NCI-H345 treated with DMSO at 0.1 percent for 48 hours (cell line): ENCODE measurements around the gene ASB13.

Experiments used
- DNase-seq: peaks from one replicate; lab custom pipeline; 2025; ENCODE audit not compliant: unreplicated experiment; lab: John Stamatoyannopoulos, UW

The ASB13 gene

DNA sequence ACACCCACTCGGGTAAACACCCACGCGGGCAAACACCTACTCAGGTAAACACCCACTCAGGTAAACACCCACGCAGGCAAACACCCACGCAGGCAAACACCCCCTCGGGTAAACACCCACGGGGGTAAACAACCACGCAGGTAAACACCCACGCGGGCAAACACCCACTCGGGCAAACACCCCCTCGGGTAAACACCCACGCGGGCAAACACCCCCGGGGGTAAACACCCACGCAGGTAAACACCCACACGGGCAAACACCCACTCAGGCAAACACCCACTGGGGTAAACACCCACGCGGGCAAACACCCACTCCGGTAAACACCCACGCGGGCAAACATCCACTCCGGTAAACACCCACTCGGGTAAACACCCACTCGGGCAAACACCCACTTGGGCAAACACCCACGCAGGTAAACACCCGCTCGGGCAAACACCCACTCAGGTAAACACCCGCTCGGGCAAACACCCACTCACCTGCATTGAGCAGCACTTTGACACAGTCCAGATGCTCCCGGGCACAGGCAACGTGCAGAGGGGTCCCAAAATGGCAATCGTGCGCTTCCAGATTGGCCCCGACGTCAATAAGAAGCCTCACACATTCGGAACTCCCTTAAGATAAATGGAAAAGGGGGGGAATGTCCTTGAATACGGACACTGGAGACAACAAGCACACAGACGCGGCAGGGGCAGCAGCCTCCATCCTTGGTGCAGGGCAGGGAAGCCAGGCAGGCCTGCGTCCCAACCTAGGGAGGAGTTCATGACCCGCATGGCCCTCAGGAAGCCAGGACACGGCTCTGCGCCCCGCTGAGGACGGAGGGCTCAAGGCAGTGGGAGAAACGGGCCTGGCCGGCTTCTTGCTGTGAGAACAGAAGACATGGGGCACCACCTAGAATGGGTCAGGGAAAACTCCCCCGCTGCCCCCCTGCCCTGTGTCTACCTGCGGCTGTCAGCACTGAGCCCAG is 17.6 kb downstream of the ASB13 start:
- no peak for DNase-seq

DNA sequence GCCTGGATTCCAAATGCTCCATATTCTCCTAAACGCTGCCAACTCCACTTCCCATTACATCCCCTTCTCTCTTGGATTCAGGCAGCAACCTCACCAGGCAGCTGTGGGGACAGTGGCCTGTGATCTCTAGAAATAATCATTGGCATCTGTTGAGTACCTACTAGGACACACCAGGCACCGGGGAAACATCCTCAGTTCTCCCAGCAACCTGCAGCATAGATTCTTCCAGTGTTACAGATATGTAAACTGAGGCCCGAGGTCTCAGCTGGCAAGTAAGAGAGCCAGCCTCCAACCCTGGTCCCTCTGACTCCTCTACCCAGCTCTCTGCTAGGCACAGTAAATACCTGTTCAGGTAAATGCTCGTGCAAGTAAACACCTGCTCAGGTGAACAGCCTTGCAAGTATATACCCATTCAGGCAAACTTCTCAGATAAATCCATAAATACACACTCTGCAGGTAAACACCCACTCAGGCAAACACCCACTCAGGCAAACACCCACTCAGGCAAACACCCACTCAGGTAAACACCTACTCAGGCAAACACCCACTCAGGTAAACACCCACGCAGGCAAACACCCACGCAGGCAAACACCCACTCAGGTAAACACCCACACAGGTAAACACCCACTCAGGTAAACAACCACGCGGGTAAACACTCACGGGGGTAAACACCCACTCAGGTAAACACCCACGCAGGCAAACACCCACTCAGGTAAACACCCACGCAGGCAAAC is 18.7 kb downstream of the ASB13 start:
- no peak for DNase-seq

DNA sequence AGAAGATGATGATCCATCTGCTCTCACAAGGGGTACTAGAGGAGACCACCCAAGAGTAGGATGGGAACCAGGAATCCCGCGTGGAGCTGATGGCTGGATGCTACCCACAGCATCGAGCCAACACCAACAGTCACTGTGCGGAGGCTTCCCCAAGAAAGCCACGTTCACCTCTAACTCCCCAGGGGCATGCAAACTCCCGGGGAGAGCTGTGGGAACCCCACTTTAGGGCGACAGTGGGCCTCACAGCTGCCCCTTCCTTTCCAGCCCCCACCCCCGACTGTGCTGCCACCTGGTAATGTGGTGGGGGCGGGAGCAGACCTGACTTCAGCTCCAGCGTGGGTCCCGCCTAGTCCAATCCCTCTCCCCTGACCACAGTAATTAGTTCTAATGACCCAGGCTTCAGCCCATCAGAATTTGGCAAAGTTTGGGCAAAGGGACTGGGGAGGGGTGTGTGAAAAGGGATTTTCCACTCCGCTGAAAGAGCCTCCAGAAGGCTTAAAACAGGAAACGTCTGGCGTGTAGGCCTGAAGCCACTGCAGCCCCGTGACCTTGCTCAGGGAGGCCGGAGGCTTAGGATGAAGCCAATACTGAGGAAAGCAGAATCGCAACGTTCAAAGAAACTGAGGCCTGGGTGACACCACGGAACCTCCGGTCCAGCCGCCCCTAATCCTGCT is 20.3 kb downstream of the ASB13 start:
- DNase-seq: no peak

DNA sequence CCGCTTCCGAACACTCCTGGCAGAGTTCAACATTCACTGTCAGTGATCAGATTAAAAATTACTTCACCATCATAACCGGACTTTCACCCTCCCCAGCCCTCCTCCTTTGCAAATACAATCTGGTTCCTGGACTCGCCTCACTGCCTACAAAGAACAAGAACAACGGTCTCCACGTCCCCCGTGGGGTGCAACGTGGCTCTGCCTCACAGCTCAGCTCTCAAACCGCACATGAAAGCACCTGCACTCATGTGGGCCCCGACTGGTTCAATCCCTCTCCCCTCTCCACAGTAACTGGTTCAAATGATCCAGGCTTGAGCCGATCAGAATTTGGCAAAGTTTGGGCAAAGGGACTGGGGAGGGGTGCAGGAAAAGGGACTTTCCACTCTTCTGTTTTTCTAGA is 21.0 kb downstream of the ASB13 start:
- DNase-seq: no peak

DNA sequence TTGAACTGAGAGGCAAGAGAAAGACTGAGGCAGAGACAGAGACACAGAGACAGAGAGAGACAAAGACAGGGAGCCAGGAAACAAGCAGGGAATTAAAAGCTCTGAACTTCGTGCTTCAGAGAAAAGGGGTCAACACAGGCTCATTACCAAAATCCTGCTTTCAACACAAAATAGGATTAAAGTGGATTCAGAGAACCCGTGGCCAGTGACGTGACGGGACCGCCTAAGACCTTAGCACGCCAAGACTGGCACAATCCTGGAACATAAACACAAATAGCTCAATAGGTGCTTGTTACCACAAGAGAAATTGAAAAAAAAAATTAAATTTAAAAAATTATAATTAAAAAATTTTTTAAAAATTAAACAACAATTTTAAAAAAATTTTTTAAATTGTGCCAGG is 21.5 kb downstream of the ASB13 start:
- DNase-seq: no peak

DNA sequence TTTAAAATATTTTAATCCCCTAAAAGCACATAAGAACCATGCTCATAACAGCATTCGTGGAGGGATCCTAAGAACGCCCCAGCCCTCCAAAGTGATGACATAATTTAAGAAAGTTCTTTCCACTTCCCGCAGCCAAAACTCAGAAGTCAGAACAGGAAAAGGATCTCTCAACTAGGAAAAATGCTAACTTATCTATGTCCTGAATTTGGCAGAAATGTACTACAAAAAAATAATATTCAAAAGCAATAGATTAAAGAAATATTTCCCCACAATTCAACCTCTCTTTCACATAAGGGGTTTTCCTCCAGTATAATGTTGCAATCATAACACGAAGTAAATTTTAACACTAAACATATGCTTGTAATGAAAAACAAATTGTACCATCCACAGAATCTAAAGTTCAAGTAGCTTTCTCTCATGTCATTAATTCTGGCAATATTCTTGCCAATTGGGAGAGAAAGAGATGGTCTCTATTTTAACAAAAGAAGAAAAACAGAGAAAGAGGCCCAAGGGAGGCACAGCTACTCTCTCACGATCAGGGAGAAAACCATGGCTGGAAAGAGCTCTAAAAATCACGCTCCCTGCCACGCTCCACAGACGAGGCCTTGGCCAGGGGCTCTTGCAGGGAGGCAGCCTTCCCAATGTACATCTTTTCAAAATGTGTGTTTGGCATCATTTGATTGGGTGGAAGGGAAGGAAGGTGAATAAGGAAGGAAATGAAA is 22.9 kb downstream of the ASB13 start:
- no peak for DNase-seq

DNA sequence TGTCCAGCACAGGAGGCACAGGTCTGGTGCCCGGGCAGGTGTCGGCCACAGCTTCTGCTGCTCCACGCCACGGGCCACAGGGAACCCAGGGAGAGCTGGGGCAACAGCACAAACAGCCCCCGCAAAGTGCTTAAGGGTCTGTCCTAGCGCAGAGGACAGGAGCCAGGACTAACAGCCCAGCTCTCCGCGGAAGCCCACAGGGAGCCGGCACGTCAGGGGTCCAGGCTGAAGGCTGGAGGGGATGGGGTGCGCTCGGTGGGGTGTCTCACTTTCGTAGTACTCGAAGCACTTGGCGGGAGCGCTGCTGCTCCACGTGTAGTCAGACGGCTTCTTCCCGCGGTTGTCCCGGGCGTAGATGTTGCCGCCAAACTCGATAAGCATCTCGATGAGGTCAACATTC is 24.9 kb downstream of the ASB13 start:
- no peak for DNase-seq

DNA sequence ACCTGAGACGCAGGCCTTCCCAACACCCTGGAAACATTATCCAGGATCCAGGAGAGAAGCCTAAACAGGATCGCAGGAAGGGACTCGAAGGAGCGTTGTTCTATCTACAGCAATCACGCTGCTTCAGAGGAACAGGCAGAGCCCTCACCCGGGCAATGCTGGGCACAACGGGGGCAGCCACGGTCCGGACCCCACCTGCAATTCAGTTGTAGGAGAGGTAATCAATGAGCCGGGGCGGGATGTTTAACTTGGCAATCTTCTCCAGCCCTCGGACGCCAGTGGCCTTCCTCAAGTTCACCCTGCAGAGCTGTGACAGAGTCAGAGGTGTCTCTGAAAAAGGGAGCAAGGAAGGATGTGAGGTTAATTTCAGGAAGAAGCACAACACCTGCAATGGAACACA is 25.9 kb downstream of the ASB13 start:
- no peak for DNase-seq

DNA sequence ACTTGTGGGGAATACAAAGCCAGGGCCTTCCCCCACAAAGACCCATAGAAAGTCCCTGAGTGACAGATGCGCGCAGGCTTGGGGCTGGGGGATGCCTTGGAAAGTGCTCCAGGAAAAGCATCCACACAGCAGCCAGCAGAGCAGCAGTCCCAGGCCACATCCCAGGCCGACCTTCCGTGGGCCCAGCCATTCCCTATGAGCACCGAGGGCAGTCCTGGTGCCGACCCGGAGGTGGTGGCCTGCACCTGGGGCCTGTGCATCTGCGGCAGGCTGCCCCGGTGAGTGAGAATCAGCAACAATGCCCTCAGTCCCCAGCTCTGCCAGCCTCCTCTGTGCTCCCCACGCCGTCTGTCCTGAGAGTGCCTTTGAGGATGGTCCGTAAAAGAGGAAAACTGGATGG is 26.4 kb downstream of the ASB13 start:
- DNase-seq: no peak

DNA sequence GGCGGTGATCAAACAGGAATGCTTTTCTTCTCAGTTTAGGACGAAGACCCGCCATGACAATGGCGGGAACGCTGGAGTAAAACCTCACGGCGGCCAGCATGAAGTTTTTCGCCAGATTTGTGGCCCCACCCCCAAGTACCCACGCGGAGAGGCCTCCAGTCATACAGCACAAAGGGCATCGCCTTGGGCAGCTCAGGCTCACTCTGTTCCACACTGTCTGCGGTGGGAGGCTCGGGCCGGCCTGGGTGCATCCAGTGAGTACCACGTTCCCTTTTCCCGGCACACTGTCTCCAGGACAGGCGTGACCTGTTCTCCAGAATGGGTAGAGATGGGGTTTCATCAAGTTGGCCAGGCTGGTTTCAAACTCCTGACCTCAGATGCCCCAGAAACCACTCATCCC is 27.3 kb downstream of the ASB13 start:
- DNase-seq: no peak

DNA sequence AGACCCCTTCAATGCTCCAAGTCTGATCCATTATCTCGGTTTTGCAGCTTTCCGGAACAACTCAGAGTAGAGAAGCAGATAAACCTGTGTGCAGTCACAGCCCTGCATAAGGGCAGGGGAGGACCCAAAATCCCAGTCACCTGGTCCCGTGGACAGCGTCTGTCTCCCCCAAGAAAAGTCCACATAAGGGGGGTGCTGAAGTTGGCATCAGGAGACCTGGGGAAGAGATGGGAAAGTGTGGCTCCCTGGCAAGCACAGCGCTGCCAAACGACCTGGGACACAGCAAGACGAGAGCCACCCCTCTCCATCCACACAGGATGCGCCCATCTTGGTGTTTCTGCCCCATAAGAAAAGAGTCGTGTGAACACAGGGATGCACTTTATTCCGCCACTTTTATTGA is 27.9 kb downstream of the ASB13 start:
- no peak for DNase-seq

DNA sequence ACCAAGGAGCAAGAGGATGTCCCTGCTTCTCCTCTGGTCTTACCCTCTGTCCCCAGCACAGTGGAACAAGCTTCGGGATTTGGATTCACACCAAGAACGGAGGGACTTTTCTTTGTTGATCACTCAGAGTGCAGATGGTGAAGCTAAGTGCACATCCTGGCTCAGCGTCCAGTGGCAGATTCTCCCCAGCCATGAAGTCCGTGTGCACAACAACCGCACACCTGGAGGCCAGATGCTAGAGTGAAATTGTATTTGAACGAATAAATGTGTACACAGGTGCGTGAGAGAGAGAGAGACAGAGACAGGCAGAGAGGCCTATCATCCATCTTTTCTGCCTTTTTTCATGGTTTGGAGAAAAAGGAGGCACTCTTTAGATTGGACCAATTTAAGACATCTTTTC is 31.5 kb downstream of the ASB13 start:
- DNase-seq: no peak

DNA sequence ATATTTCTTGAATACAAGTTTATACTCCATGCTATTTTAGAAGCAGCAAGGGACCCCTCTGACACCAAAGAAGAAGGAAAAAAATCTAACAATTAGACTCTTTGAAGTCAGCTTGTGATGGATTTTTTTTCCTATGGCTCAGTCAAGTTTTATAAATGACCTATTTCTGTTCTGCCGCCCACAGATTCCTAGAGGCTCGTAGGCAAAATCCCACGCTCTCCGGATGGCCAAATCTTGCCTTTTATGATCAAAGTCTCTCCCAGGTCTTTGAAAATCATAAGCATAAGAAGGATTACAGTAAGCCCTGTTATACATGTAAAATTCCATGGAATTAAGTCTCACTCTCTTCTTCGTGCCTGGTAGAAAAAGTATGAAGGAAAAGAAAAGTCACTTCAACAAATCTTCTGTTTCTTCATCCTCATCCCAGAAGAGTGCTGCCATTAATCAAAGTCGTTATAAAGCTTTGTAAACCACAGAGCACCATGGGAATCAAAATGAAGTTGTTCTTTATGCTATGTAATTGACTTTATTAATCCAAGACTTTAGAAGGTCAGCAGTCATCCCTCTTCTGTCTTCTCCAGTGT is 33.1 kb downstream of the ASB13 start:
- no peak for DNase-seq

DNA sequence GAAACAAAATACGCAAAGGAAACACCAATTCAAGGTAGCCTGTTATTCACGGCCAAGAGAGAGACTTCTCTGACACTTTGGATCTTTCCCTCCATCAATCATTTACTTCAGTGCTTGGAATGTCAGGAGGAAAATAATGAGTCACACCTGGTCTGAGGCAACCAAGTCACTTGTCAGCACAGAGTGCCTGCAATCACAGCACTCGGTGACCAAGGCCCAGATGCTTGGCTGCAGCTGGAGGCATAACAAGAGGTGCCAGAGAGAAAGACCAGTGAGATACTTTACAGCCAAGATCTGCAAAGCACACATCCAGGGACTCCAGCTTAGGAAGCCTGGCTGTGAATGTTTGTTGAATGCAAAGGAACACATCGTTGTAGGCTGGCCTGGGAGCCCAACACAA is 33.9 kb downstream of the ASB13 start:
- DNase-seq: no peak

DNA sequence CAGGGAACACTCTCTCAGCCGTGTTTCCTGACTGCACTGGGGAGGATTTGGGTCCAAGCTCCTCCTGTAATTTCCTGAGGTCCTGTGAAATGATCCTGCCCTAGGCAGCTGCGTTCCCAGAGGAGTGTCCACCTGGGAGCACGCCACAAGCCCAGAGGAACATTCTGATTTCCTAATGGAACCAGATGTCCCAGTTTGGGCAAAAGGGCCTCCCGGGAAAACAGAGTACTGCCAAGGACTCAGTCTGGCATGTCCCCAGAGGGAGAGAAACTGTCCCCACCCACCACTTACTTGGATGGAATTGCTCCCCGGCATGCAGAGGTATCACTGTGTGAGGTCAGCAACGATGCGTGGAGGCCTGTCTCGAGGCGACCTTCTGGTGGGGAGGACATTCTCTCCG is 34.5 kb downstream of the ASB13 start:
- DNase-seq: no peak

DNA sequence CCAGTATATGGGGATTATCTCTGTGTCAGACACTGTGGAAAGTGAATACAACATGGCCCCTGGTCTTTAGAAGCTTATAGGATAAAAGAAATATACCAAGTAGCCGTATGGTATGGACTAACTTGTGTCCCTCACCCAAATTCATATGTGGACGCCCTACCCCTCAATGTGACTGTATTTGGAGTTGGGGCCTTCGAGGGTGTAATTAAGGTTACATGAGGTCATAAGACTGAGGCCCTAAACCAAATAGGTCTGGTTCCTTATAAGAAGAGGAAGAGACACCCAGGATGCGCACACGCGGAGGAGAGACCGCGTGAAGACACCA is 36.3 kb downstream of the ASB13 start:
- no peak for DNase-seq

DNA sequence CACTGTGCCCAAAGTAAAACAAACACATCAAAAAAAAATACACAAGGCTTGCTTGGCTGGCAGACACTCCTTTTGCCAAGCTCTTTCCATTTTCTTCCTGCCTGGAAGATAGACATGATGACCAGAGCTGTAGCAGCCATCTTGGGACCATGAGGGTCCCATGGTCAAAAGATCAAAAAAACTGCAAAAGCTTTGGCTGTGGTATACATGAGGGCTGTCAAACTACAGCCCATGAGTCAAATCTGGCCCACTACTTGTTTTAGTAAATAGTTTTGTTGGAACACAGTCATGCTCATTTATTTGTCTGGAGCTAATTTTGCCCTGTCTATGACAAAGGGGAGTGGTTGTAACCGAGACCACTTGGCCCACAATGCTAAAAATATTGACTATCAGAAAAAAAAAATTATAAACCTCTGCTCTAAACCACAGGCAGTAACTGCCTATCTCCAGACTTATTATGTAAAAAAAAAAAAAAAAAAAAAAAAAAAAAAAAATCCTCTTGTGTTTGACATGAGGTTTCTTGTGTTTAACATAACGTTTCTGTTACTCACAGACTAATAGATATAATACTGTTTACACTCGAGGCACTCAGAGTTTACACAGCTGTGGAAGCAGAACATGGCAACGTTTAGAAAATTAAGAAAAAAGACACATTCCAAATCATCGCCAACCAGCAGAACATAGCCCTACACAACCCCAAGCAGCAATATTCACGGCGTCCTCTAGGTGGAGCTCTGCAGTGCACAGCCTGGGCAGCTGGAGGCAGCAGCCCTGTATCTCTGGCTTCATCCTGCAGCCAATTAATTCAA is 36.9 kb downstream of the ASB13 start:
- peak; percentile 3 for DNase-seq

DNA sequence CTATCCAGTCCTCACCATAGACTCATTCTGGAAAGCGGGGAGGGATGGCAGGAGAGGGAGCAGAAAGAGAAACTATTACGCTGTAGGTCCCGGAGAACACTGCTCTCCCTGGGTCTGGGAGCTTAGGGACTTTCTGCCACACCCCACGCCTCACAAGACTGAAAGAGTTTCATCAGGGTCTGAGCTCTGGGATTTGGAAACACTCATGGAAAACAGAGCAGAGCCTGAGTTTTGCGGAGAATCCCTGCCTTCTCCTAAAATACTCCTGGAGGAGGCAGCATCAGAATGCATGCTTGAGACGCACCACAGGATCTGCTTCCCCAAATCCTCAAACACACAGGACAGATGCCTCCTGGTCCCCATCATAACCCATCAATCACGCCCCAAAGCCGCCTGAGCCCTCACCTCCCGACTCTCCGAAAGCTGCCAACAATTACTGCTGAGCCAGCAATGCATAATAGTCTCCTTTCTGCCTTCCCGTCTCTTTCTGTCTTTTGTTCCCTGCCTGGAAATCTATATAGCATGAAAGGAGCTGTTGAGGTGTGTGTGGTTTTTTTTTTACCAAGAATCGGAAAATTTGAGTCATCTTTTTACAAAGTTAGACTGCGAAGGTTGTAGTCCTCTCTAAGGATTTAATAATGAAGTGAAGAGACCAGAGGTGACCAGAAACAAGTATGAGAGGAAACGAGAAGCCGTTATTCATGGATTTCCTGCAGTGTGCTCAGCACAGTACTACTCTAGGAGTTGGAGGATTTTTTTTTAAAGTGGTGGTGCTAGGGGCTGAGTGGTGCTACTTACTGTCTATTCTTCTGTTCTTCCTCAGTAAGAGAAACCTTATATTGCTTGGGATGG is 37.7 kb downstream of the ASB13 start:
- no peak for DNase-seq

DNA sequence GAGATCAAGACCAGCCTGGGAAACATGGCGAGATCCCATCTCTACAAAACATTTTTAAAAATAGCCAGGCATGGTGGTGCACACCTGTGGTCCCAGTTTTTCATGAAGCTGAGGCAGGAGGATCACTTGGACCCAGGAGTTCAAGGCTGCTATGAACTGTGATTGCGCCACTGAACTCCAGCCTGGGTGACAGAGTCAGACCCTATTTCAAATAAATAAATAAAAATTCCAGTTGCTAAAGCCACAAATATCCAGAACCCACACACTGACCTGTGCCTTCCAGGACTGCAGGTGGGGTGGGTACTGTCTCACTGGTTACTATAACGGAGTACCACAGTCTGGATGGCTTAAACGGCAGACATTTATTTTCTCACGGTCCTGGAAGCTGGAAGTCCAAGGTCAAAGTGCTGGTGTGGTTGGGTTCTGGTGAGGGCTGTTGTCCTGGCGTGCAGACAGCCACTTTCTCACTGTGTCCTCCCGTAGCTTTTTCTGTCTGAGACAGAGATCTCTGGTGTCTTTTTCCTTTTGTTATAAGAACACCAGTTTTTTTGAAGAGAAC is 38.8 kb downstream of the ASB13 start:
- DNase-seq: no peak
